Nucleus accumbens (tissue), 56 donors: ENCODE data around the gene MRPS26.
"Not testable (repeated sequence)": the region's sequence is repeated elsewhere in the genome, so short reads cannot be mapped to it uniquely, and the experiment has no call there.

Source experiments
- DNase-seq, 56 donors: peaks; one replicate each; lab custom pipeline; 2025; lab: John Stamatoyannopoulos, UW

MRPS26 gene

DNA sequence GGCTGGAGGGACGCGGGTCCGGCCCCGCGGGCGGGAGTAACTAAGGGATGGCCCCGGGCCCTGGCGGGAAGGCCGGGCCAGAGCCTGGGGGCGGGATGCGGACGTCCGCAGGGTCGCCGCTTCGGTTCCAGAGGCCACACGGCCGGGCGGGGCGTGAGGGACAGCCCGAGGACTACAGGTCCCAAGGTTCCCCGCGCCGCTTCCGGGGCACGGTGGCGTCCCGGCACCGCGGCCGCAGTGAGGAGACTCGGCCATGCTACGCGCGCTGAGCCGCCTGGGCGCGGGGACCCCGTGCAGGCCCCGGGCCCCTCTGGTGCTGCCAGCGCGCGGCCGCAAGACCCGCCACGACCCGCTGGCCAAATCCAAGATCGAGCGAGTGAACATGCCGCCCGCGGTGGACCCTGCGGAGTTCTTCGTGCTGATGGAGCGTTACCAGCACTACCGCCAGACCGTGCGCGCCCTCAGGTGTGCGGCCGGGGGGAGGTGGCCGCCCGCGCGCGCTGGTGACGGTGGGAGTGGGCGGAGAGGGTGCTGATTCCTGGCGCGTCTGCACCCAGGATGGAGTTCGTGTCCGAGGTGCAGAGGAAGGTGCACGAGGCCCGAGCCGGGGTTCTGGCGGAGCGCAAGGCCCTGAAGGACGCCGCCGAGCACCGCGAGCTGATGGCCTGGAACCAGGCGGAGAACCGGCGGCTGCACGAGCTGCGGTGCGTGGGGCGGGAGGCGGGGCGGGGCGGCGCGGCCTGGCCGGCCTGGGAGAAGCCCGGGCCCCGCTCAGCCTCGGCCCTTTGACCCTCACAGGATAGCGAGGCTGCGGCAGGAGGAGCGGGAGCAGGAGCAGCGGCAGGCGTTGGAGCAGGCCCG is at the start of gene MRPS26:
Gene MRPS26 (plus strand): TSS at position 237 of the 861 bp plus-strand sequence. CDS start 17 bp downstream, at position 254.
- DNase-seq, result peak in 55 of 56 donors; percentile 54 to 95 (median 82)

DNA sequence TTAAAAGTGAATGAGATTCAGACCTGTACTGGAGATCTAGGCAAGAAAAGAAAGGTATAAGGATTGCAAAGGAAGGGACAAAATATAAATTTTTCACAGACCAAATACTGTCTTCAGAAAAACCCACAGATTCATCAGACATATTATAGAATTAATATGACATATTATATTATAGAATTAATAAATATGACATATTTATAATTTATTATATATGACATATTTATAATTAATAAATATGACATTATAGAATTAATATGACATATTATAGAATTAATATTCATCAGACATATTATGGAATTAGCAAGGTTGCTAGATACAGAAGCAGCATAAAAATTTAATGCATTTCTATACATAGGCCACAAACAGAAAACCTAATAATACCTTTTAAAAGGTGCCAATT is 47.1 kb upstream of the MRPS26 start:
- no peak for DNase-seq

DNA sequence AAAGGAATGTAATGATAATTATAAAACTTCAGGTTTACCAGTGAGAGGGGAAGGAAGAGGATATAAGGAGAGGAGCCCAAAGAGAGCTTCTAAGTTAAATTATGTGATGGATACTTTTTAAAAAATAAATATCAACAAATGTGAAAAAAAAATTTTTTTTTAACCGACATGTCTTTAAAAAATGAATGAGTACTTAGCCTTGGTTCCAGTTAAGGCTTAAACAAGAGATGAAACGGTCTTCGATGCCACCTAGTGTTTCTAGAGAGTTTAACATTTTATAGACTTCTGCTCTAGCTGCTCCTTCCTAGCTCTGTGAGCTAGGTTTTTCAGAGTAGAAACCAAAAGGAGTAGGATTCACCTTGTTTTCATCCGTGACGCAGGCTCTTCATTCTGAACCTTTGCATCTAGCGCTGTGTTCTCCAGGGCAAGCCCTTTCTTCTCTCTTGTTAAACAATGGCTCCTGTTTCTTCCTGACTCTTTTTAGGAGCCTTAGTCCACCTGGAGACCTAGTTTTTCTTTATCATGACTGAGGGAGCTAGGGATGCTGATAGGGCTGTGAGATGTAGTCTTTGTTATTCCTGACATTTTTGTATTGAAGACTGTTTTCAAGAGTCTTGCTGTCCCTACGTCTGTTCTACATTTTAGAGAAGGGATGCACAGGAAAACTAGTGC is 44.9 kb upstream of the MRPS26 start:
- DNase-seq, result peak in 5 of 56 donors; percentile 3 to 23 (median 7)

DNA sequence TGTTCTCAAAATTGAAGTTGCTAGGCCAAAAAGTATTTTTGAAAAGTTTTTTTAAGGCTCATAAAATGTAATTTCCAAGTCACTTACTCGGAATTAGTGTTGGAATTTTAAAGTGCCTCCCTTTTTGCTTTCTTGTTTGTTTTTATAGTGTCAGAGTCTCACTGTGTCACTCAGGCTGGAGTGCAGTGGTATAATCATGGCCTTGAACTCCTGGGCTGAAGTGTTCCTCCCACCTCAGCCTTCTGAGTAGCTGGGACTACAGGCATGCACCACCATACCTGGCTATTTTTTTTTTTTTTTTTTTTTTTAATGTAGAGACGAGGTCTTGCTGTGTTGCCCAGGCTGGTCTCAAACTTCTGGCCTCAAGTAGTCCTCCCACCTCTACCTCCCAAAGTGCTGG is 42.4 kb upstream of the MRPS26 start:
- no peak for DNase-seq

DNA sequence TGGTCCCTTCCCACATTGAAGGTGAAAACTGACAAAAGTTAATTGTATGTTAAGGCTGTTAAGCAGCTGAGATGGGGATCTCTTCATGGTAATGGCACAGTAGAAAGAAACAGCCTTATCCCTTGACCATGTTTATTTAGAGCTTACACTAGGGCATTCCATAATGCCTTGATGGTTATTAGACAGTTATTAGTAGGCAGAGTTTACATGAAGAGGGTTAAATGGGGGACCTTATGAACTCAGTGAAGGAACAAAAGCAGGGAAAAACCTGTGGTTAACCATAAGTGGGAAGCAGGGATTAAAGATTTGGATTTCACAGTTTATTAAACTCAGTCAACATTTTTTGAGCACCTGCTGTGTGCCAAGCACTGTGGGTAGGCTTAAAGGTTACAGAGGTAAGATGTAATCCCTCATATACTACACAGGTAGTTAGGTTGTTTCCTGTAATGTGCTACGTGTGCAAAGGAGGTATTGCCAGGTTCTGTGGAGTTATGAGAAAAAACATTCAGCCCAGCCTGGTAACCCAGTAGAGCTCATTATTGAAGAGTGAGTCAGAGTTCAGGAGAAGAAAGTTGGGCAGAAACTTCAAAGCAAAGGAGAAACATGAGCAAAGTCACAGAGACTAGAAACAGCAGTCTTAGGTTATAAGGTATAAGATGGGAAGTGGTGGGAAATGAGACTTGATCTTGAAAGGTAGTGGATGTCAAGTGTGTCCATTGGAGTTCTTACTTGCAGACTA is 34.7 kb upstream of the MRPS26 start:
- DNase-seq, result no peak

DNA sequence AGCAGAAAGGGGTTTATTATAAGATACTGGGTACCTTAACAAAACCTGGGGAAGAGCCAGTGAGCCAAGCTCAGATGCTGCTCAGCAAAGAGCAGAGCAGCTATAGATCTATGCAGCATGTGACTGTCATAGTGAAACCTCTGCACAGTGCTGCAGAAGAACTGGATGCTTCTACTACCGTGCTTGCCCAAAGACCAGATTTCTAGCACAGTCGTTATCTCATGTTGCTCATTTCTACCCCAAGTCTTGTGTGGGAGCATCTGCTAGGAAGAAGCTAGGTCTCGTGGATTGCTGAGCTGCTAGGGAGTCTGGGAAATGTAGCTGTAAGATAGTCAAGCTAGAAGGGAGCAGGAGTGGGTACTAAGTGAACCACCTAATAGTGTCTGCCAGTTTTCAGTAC is 34.1 kb upstream of the MRPS26 start:
- peak in 1 of 56 donors; percentile 5 for DNase-seq

DNA sequence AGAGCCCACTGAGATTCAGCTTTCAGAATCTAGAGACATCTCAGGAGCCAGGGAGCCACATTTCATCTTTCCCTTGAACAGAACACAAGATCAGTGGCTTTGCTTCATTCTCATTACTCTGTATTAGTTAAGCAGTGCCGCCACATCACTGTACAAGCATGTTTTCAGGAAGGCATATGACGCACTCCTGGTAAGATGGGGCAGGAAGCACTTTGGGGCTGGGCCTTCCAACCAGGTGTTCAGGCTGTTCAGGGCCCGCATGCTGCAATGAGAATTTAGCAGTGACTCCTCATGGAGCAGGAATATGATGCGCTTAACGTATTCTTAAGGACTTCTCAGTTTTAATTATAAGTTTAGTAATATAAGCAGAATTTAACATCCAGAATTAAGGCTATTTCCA is 32.1 kb upstream of the MRPS26 start:
- DNase-seq, result no peak

DNA sequence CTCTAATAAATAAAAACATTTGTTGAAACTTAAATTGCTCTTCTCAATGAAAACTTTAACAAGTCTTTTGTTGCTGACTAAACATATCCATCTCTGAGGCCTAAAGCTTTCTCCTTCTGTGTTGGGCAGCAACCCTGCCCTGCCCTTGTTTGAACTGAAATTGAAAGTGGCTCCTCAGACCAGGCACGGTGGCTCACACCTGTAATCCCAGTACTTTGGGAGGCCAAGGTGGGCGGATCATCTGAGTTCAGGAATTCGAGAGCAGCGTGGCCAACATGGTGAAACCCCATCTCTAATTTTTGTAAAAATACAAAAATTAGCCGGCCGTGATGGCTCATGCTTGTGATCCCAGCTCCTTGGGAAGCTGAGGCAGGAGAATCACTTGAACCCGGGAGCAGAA is 31.7 kb upstream of the MRPS26 start:
- DNase-seq, result no peak

DNA sequence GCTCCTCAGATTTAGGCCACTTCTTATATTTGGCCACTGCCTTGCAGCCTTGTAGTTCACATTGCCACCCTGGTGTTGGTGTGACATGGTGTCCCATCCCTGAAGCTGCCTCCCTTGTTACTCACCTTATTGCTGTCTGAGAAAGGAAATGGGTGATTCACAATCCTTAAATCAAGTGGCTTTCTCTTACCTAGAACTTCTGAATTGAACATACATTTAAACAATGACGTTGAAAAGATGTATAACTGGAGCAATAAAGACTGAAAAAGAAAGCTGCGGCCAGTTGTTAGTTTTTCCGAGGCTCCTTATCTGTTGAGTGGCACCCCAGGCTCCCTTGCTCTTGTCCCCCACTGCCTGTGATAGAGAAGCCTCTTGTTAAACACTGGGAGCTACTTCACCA is 31.2 kb upstream of the MRPS26 start:
- DNase-seq, result no peak

DNA sequence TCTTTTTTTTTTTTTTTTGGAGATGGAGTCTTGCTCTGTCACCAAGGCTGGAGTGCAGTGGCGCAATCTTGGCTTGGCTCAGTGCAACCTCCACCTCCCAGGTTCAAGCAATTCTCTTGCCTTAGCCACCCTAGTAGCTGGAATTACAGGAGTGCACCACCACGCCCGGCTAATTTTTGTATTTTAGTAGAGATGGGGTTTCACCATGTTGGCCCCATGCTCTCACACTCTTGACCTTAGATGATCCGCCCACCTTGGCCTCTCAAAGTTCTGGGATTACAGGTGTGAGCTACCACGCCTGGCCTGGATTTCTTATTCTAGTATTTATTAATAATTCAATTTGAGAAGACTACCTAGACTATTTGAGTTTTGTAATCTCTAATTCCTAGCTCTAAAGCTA is 30.6 kb upstream of the MRPS26 start:
- not testable (repeated sequence) for DNase-seq

DNA sequence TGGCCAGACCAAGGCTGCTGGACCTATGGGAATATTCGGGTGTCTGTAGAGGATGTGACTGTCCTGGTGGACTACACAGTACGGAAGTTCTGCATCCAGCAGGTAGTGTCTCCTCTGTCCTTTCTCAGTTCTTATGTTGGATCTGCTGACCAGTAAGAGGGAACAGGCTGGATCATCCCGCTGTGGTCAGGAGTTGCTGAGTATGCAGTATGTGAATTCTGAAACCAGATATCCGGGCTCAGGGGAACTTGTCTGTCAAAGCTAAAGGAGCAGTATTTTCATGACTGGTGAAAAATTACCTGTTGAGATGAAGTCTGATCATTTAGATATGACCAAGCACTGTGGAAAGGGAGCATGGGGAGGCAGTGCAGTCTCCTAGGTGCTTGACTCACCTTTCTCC is 24.5 kb upstream of the MRPS26 start:
- no peak for DNase-seq

DNA sequence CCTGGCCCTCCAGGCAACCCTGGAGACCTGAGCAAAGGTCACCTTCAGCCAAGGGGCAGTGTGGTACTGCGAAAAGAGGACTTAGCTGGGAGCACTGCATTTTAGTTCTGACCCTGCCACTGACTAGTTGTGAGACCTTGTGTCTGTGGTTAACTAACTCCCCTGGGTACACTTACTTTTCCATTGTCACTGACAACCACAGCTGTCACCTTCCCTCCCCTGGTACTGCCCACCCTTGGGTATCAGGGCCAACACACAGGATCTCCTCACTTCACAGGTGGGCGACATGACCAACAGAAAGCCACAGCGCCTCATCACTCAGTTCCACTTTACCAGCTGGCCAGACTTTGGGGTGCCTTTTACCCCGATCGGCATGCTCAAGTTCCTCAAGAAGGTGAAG is 24.1 kb upstream of the MRPS26 start:
- no peak for DNase-seq

DNA sequence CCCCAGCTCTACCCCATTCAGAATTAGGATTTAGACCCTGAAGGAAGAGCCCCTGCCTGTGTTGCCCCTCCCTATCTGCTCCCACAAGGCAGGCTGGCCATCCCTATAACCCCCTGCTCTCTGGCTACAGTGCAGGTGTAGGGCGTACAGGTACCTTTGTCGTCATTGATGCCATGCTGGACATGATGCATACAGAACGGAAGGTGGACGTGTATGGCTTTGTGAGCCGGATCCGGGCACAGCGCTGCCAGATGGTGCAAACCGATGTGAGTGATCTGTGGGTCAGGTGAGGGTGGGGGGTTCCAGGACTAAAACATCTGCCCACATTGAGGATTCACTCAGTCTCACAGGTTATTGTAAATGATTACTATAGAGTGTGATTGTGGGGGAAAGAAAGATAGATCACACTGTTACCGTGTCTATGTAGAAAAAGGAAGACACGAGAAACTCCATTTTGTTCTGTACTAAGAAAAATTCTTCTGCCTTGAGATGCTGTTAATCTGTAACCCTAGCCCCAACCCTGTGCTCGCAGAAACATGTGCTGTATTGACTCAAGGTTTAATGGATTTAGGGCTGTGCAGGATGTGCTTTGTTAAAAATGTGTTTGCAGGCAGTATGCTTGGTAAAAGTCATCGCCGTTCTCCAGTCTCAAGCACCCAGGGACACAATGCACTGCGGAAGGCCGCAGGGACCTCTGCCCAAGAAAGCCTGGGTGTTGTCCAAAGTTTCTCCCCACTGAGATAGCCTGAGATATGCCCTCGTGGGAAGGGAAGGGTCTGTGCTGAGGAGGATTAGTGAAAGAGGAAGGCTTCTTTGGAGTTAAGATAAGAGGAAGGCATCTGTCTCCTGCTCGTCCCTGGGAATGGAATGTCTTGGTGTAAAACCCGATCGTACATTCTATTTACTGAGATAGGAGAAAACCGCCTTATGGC is 23.0 kb upstream of the MRPS26 start:
- DNase-seq, result not testable (repeated sequence)

DNA sequence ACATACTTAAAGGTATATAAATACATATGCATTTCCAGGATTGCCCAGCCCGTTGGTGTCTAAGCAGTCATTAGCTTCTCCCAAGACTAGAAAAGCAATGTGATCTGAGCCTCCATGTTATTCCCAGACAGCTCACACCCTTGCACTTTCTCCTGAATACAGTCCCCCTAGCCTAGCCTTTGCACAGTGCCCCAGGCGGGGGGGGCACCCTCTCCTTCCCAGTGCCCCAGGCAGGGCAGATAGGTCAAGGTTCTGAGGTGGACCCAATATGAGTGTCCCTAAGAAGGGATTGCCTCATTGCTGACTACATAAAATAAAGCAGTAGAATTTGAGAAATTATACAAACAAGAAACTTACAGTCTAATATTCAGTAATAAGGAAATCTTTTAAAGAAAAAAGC is 17.9 kb upstream of the MRPS26 start:
- no peak for DNase-seq

DNA sequence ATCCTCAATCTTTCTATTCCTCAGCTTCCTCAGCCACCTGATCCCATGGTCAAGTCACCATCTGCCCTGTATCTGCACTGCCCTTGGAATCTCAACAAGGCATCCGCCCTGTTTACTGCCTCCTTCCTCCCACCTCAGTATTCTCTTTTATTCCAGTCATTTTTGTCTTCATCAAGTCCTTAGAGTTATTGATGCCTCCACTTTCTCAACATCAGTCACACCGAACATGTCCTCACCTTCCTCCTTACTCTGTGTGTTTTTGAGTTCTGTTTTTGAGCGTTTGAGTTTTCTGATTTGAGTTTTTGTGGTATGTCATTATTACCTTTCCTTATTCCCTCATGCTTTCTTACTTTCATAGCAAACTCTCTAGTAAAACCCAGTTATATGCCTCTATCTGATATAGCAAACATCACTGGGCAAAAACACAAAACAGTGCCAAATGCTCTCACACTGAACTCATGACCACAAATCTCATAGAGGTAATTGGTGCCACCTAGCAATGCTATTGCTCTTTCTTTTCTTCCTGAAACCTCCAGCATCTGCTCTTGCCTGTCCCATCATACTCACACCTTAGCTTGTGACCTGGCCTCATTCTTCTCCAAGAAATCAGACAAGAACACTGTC is 14.2 kb upstream of the MRPS26 start:
- DNase-seq, result no peak

DNA sequence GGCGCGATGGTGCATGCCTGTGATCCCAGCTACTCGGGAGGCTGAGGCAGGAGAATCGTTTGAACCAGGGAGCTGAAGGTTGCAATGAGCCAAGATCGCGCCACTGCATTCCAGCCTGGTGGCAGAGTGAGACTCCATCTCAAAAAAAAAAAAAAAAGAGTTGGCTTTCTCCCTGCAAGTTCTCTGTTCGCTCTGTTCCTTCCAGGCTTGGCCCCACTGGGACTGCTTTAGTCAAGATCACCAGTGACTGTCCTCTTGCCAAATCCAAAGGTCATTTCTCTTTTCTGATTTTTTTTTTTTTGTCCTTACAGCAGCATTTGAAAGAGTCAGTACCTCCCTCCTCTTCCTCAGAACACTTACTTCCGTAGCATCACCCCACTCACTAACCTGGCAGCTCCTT is 13.2 kb upstream of the MRPS26 start:
- DNase-seq, result peak in 3 of 56 donors; percentile 5 to 36 (median 23)

DNA sequence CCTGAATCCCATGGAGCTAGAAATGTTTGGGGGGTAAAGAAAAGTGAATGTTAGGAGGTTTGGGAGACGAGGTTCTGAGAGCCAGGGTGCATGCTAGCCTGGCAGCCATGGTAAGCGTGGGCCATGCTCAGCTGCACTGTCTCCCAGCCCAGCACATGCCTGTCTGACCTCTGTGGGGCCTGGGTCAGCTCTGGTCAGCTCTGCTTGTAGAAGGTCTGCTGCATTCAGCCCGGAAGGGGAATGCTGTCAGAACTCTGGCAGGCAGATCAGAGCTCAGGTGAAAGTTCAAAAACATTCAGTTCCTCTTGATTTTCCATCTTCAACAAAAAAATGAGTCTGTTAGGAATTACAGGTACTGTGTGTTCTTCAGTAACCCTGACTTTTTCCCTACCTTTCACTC is 8.2 kb upstream of the MRPS26 start:
- no peak for DNase-seq

DNA sequence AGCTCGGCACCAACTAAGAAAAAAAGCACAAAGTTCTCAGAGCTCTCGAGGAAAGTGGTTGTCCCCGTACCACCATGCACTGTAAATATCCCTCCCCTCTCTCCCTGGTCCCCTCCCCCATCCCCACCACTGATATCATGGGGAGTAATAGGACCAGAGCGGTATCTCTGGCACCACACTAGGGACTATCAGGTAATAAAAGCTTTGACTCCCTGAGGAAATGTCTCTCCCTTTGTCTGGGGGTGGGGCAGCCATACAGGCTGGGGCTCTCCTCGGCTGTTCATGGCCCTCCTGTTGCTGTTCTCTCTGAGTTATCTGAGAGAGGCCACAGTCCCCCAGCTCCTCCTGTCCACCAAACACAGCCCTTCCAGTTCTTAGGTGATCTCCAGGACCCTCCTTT is 7.4 kb upstream of the MRPS26 start:
- DNase-seq, result no peak

DNA sequence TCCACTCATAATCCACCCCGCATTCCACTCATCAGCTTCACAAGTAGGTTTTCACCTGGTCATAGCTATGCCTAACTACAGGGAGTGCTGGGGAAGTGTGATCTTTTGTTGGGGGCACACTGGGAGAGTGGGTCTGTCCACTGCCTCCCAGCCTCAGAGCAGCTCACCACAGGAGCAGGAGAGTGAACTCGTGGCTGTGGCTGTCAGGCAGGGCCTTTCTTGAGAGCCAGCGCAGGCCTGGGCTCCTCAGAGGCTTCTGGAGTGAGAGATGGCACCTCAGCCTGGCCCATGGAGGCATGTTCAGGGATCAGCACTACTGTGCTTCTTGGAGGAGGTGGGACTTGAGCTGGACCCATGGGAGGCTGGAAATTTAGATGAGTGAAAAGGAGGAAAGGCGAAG is 6.4 kb upstream of the MRPS26 start:
- DNase-seq, result no peak

DNA sequence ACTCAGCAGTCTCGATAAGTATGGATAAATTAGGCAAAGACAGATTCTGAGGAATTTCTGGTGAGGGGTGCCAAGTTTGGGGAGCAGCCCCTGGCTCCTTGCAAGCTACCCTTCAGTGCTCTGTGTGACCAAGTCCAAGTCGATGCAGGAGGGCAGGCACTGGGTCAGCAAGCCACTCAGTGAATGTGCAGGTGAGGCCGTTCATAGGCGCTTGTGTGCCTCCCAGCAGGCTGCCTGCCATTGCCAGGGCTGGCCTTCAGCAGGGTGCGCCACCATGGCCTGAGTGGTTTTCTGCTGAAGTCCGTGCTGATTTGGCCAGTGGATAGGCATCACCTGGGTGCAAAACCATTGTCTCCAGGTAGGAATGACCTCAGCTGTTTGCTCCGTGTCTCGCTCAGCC is 5.8 kb upstream of the MRPS26 start:
- DNase-seq, result no peak
